RWPE2 (cell line): ENCODE data around the gene ONECUT1.

Experiments used
- ATAC-seq: fragments of 200-7000 bp; cut with Tn5 transposase; 3 replicates; pipeline ENCODE4 v1.9.1; 2021; ENCODE audit warnings: low read depth
- DNase-seq: peaks from one replicate; pipeline ENCODE4 v3.0.0-alpha.2; 2020; ENCODE audit warnings: low spot score
- H3K27ac ChIP-seq: fragments of 450-650 bp; 2 replicates; pipeline ENCODE4 v1.5.1; 2017; ENCODE audit warnings: mild to moderate bottlenecking; ENCODE audit not compliant: poor library complexity, severe bottlenecking
- H3K27me3 ChIP-seq: fragments of 250-450 bp; sonication (Bioruptor Pico); 2 replicates; pipeline ENCODE4 v1.5.1; 2021; ENCODE audit warnings: mild to moderate bottlenecking, moderate library complexity; ENCODE audit not compliant: insufficient read depth, poor library complexity, severe bottlenecking
- H3K36me3 ChIP-seq: fragments of 250-450 bp; sonication (Bioruptor Pico); 2 replicates; pipeline ENCODE4 v1.5.1; 2020; ENCODE audit warnings: low read depth, mild to moderate bottlenecking, moderate library complexity
- H3K4me1 ChIP-seq: fragments of 250-450 bp; sonication (Bioruptor Pico); 2 replicates; pipeline ENCODE4 v1.5.1; 2021; ENCODE audit warnings: mild to moderate bottlenecking, moderate library complexity; ENCODE audit not compliant: insufficient read depth, poor library complexity, severe bottlenecking
- H3K4me3 ChIP-seq: fragments of 250-450 bp; sonication (Bioruptor Pico); 2 replicates; pipeline ENCODE4 v1.5.1; 2021; ENCODE audit warnings: mild to moderate bottlenecking, moderate library complexity; ENCODE audit not compliant: severe bottlenecking
- H3K9me3 ChIP-seq: fragments of 250-450 bp; sonication (Bioruptor Pico); 2 replicates; pipeline ENCODE4 v1.5.1; 2021; ENCODE audit warnings: mild to moderate bottlenecking, moderate library complexity; ENCODE audit not compliant: severe bottlenecking
- CTCF ChIP-seq: fragments of 450-650 bp; IDR thresholded peaks from one replicate; pipeline ENCODE4 v1.5.1; 2017; ENCODE audit warnings: mild to moderate bottlenecking, moderate library complexity; ENCODE audit not compliant: poor library complexity, severe bottlenecking

Gene ONECUT1

GRCh38 chr15:52717481-52717880 is 72.7 kb downstream of the ONECUT1 start:
- TF ChIP-seq CTCF: no peak
- H3K36me3 ChIP-seq: no peaks in the 10 kb centered on the region
- ATAC-seq (no peak), DNase-seq (no peak)
- H3K27me3 ChIP-seq: no peaks in the 10 kb centered on the region
- H3K4me1 ChIP-seq: no peaks in the 10 kb centered on the region
- H3K9me3 ChIP-seq: no peaks in the 10 kb centered on the region
- no peak overlapping the region for H3K4me3 ChIP-seq
- no peak overlapping the region for H3K27ac ChIP-seq

GRCh38 chr15:52716536-52716935 is 73.6 kb downstream of the ONECUT1 start:
- H3K27ac ChIP-seq: no peak overlapping the region
- H3K4me3 ChIP-seq: no peak overlapping the region
- no peak for ATAC-seq

GRCh38 chr15:52715411-52715810 is 74.7 kb downstream of the ONECUT1 start:
- Histone ChIP-seq H3K9me3 (no peaks in the 10 kb centered on the region), H3K4me1 (no peaks in the 10 kb centered on the region), H3K27me3 (no peaks in the 10 kb centered on the region), H3K27ac (no peak overlapping the region), H3K4me3 (no peak overlapping the region), H3K36me3 (no peaks in the 10 kb centered on the region)
- DNase-seq: no peak
- TF ChIP-seq CTCF: no peak
- no peak for ATAC-seq

More at GRCh38 chr15:52716536-52716935, 73.6 kb downstream of the ONECUT1 start:
- H3K36me3 ChIP-seq: no peaks in the 10 kb centered on the region
- TF ChIP-seq CTCF: no peak
- no peaks in the 10 kb centered on the region for H3K27me3 ChIP-seq
- DNase-seq: no peak
- no peaks in the 10 kb centered on the region for H3K9me3 ChIP-seq
- no peaks in the 10 kb centered on the region for H3K4me1 ChIP-seq

- DNase-seq (no peak), ATAC-seq (no peak)
Measured at GRCh38 chr15:52714968-52715367, 75.2 kb downstream of the ONECUT1 start.

More at GRCh38 chr15:52714968-52715367, 75.2 kb downstream of the ONECUT1 start:
- Histone ChIP-seq H3K27me3 (no peaks in the 10 kb centered on the region), H3K9me3 (no peaks in the 10 kb centered on the region), H3K4me3 (no peak overlapping the region), H3K4me1 (no peaks in the 10 kb centered on the region), H3K36me3 (no peaks in the 10 kb centered on the region), H3K27ac (no peak overlapping the region)
- TF ChIP-seq CTCF: no peak
